KMS-11 (cell line): ENCODE measurements around the gene CFAP46.

ENCODE experiments used
- H2AFZ ChIP-seq: fragments of 200-600 bp; sonication (generic); 2 replicates; pipeline ENCODE4 v1.6.1; 2016; ENCODE audit warnings: antibody characterized with exemption, mixed run types, low read depth
- H3K27ac ChIP-seq: fragments of 200-600 bp; sonication (generic); 2 replicates; pipeline ENCODE4 v1.6.1; 2016; ENCODE audit warnings: mild to moderate bottlenecking, mixed run types
- H3K27me3 ChIP-seq: fragments of 200-600 bp; sonication (generic); 2 replicates; pipeline ENCODE4 v1.6.1; 2017; ENCODE audit warnings: mild to moderate bottlenecking, low read depth, mixed run types, moderate library complexity; ENCODE audit not compliant: insufficient read depth
- H3K36me3 ChIP-seq: fragments of 200-600 bp; sonication (generic); 2 replicates; pipeline ENCODE4 v1.6.1; 2017; ENCODE audit warnings: mild to moderate bottlenecking, mixed run types; ENCODE audit not compliant: insufficient read depth
- H3K4me1 ChIP-seq: fragments of 200-600 bp; sonication (generic); 2 replicates; pipeline ENCODE4 v1.6.1; 2016; ENCODE audit warnings: mild to moderate bottlenecking, low read depth, mixed run types; ENCODE audit not compliant: poor library complexity, severe bottlenecking
- H3K4me2 ChIP-seq: fragments of 200-600 bp; sonication (generic); 2 replicates; pipeline ENCODE4 v1.7.0; 2016; ENCODE audit warnings: mild to moderate bottlenecking, mixed run types
- H3K4me3 ChIP-seq: fragments of 200-600 bp; sonication (generic); IDR thresholded peaks from 2 replicates; pipeline ENCODE4 v1.6.1; 2017; ENCODE audit warnings: low read depth, low read length, mixed read lengths; ENCODE audit not compliant: insufficient read depth
- H3K79me2 ChIP-seq: fragments of 200-600 bp; sonication (generic); 2 replicates; pipeline ENCODE4 v1.6.1; 2016; ENCODE audit warnings: low read depth, mixed run types; ENCODE audit not compliant: insufficient read depth
- H3K9ac ChIP-seq: fragments of 200-600 bp; sonication (generic); 2 replicates; pipeline ENCODE4 v1.6.1; 2016; ENCODE audit warnings: mild to moderate bottlenecking, mixed run types
- H4K20me1 ChIP-seq: fragments of 200-600 bp; sonication (generic); 2 replicates; pipeline ENCODE4 v1.6.1; 2016; ENCODE audit warnings: mild to moderate bottlenecking, mixed run types; ENCODE audit not compliant: insufficient read depth
- TF ChIP-seq, protein P1 (sequence below): fragments of 200-600 bp; sonication (generic); conservative IDR thresholded peaks from 2 replicates; pipeline ENCODE4 v1.6.1; 2017; ENCODE audit warnings: low read depth, mild to moderate bottlenecking, antibody characterized with exemption, low read length, moderate library complexity, mixed read lengths

CFAP46 gene

DNA sequence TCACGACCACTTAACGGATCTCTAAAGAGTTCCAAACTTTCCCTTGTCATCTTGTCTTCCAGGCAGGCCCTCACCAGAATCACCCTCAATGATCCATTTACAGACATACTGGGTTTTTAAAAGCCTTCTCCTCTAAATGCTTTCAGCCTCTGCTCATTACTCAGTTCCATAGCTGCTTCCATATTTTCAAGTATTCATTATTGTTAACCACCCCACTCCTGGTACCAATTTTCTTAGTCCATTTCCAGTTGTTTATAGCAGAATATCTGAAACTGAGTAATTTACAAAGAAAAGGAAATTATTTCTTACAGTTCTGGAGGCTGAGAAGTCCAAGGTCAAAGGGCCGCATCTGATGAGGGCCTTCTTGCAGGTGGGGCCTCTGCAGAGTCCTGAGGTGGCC is 100.0 kb downstream of the CFAP46 start:
- Histone ChIP-seq H3K36me3 (no peaks in the 10 kb centered on the region), H3K9ac (no peak overlapping the region), H3K79me2 (no peaks in the 10 kb centered on the region), H2AFZ (no peak overlapping the region), H3K27ac (no peak overlapping the region), H3K4me3 (no peak overlapping the region), H4K20me1 (no peaks in the 10 kb centered on the region), H3K27me3 (peaks cover 25% of the 10 kb centered on the region), H3K4me2 (no peak overlapping the region), H3K4me1 (no peaks in the 10 kb centered on the region)
- TF ChIP-seq, protein P1, sequence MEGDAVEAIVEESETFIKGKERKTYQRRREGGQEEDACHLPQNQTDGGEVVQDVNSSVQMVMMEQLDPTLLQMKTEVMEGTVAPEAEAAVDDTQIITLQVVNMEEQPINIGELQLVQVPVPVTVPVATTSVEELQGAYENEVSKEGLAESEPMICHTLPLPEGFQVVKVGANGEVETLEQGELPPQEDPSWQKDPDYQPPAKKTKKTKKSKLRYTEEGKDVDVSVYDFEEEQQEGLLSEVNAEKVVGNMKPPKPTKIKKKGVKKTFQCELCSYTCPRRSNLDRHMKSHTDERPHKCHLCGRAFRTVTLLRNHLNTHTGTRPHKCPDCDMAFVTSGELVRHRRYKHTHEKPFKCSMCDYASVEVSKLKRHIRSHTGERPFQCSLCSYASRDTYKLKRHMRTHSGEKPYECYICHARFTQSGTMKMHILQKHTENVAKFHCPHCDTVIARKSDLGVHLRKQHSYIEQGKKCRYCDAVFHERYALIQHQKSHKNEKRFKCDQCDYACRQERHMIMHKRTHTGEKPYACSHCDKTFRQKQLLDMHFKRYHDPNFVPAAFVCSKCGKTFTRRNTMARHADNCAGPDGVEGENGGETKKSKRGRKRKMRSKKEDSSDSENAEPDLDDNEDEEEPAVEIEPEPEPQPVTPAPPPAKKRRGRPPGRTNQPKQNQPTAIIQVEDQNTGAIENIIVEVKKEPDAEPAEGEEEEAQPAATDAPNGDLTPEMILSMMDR, result no peak

- H3K4me1 ChIP-seq, result no peaks in the 10 kb centered on the region
- no peaks in the 10 kb centered on the region for H3K36me3 ChIP-seq
- no peak overlapping the region for H3K9ac ChIP-seq
- H4K20me1 ChIP-seq, result no peaks in the 10 kb centered on the region
- peaks cover 25% of the 10 kb centered on the region for H3K27me3 ChIP-seq
- TF ChIP-seq, protein P1, result no peak
- no peak overlapping the region for H3K4me3 ChIP-seq
- H2AFZ ChIP-seq, result no peak overlapping the region
- no peak overlapping the region for H3K27ac ChIP-seq
- no peaks in the 10 kb centered on the region for H3K79me2 ChIP-seq
- no peak overlapping the region for H3K4me2 ChIP-seq
These were observed 100.8 kb downstream of the CFAP46 start for GRCh38 chr10:132841615-132841975.

DNA sequence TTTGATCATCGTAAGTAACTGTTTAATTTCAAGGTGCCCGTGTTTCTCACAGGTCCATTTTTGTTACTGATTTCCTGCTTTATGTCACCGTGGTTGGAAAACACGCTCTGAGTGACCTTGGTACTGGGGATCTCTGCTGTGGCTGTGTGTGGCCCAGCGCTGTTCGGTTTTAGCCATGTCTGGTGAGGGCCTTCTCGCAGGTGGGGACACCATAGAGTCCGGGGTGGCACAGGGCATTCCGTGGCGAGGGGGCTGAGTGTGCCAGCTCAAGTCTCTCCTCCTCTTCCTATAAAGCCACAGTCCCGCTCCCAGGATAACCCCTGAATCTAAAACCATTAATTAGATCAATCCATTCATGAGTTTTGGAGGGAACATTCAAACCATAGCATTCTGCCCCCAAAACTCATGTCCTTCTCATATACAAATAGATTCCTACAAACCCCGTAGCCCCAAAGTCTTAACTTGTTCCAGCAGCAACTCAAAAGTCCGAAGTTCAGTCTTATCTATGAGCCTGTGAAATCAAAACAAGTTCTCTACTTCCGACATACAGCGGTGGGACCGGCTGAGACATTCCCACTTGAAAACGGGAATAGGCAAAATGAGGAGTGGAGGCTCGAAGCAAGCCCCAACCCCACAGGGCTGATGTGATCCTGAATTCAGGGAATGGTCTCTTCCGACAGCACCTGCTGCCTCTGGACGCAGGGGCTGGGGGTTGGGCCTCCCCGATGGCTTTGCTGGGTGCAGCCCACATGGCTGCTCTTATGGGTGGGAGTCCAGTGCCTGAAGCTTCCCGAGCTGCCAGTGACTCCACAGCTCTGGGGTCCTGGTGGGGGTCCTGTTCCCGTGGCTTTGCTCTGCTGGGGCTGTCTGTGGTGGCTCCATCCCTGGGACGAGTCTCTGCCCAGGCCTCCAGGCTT is 101.4 kb downstream of the CFAP46 start:
- peaks cover 25% of the 10 kb centered on the region for H3K27me3 ChIP-seq
- H3K9ac ChIP-seq, result no peak overlapping the region
- H3K4me1 ChIP-seq, result no peaks in the 10 kb centered on the region
- H4K20me1 ChIP-seq, result no peaks in the 10 kb centered on the region
- no peak overlapping the region for H3K27ac ChIP-seq
- no peak overlapping the region for H3K4me2 ChIP-seq
- TF ChIP-seq, protein P1, result no peak
- no peaks in the 10 kb centered on the region for H3K79me2 ChIP-seq
- H3K36me3 ChIP-seq, result no peaks in the 10 kb centered on the region
- H2AFZ ChIP-seq, result no peak overlapping the region
- H3K4me3 ChIP-seq, result no peak overlapping the region

- TF ChIP-seq, protein P1, result no peak
- H3K36me3 ChIP-seq, result no peaks in the 10 kb centered on the region
- no peak overlapping the region for H2AFZ ChIP-seq
- H4K20me1 ChIP-seq, result no peaks in the 10 kb centered on the region
- H3K4me1 ChIP-seq, result no peaks in the 10 kb centered on the region
- H3K9ac ChIP-seq, result no peak overlapping the region
- peaks cover 18% of the 10 kb centered on the region for H3K27me3 ChIP-seq
- H3K4me2 ChIP-seq, result no peak overlapping the region
- no peak overlapping the region for H3K27ac ChIP-seq
- H3K4me3 ChIP-seq, result no peak overlapping the region
- no peaks in the 10 kb centered on the region for H3K79me2 ChIP-seq
These were observed 103.3 kb downstream of the CFAP46 start for GRCh38 chr10:132839061-132839460.
